ENCODE results near the gene FDX2.
"Not testable (repeated sequence)": the region's sequence is repeated elsewhere in the genome, so short reads cannot be mapped to it uniquely, and the experiment has no call there.

FDX2 gene

GRCh38 chr19:10283301-10284064 is 32.3 kb downstream of the FDX2 start:
- no peak for DNase-seq

- DNase-seq, result not testable (repeated sequence)
Measured at GRCh38 chr19:10282043-10282442, 33.8 kb downstream of the FDX2 start.

GRCh38 chr19:10279737-10280442 is 35.9 kb downstream of the FDX2 start:
- no peak for DNase-seq

- no peak for DNase-seq
Measured at GRCh38 chr19:10278935-10279334, 36.9 kb downstream of the FDX2 start.

- DNase-seq, result no peak
Measured at GRCh38 chr19:10277795-10278589, 37.8 kb downstream of the FDX2 start.

GRCh38 chr19:10274589-10274988 is 41.2 kb downstream of the FDX2 start:
- no peak for DNase-seq

GRCh38 chr19:10271543-10272086 is 44.2 kb downstream of the FDX2 start:
- DNase-seq, result peak; percentile 36 to 56

- peak; percentile 82 to 87 for DNase-seq
Measured at GRCh38 chr19:10270616-10271394, 45.0 kb downstream of the FDX2 start, which contains the start of gene ICAM1. Gene ICAM1, plus strand, starts transcription at chr19:10271120. Its CDS starts 40 bp downstream, at chr19:10271160.

GRCh38 chr19:10270180-10270615 is 45.6 kb downstream of the FDX2 start:
- peak; percentile 84 to 89 for DNase-seq

- peak; percentile 94 to 96 for DNase-seq
Measured at GRCh38 chr19:10269333-10270179, 46.3 kb downstream of the FDX2 start.

GRCh38 chr19:10268071-10268470 is 47.7 kb downstream of the FDX2 start:
- no peak for DNase-seq

GRCh38 chr19:10266706-10267105 is 49.1 kb downstream of the FDX2 start:
- DNase-seq, result no peak

GRCh38 chr19:10262771-10263170 is 53.0 kb downstream of the FDX2 start:
- DNase-seq, result no peak

- peak; percentile 77 to 84 for DNase-seq
Measured at GRCh38 chr19:10260141-10260584, 55.7 kb downstream of the FDX2 start.
